CD8-positive, alpha-beta memory T cell (primary cell): ENCODE data around the gene CMC2. TPM values are rescaled to one million over a fixed set of nuclear protein-coding genes. Genes with fewer than 3 reads are reported as not detected.

Source experiments
- CTCF ChIA-PET: fragments of 350-600 bp; sonication (Branson Sonifier 250); formaldehyde crosslinking; loops from one replicate; lab custom pipeline; 2021; ENCODE audit warnings: antibody characterized with exemption; lab: Charles Lee
- POLR2A ChIA-PET: fragments of 350-600 bp; sonication (Branson Sonifier 250); formaldehyde crosslinking; loops from one replicate; lab custom pipeline; 2021; ENCODE audit warnings: antibody characterized with exemption; lab: Charles Lee
- DNase-seq, 5 donors: peaks; one replicate each; pipeline versions ENCODE4 v3.0.0 to v3.0.0-alpha.2; 2020 to 2022; ENCODE audit warnings: mixed read lengths in 1 of 5
- H3K27ac ChIP-seq: one replicate; pipeline ENCODE4 v1.7.0; 2013; ENCODE audit warnings: low read depth, mild to moderate bottlenecking, low read length, moderate library complexity
- H3K27me3 ChIP-seq: 2 replicates; pipeline ENCODE4 v1.7.0; 2013; ENCODE audit warnings: low read length, mild to moderate bottlenecking; ENCODE audit not compliant: insufficient read depth, poor library complexity, severe bottlenecking
- H3K36me3 ChIP-seq: 2 replicates; pipeline ENCODE4 v1.7.0; 2013; ENCODE audit warnings: mild to moderate bottlenecking, low read length, moderate library complexity; ENCODE audit not compliant: insufficient read depth
- H3K4me1 ChIP-seq: 2 replicates; pipeline ENCODE4 v1.7.0; 2013; ENCODE audit warnings: mild to moderate bottlenecking, low read length, moderate library complexity; ENCODE audit not compliant: insufficient read depth
- H3K4me3 ChIP-seq: 2 replicates; pipeline ENCODE4 v1.7.0; 2013; ENCODE audit warnings: mild to moderate bottlenecking, low read length
- H3K9me3 ChIP-seq: 2 replicates; pipeline ENCODE4 v1.7.0; 2013; ENCODE audit warnings: mild to moderate bottlenecking, low read length
- H3K27ac Mint-ChIP-seq, 8 donors: one replicate each; pipeline ENCODE4 v1.8.0; 2020 to 2021; ENCODE audit warnings: mixed read lengths in 8 of 8, mild to moderate bottlenecking in 6 of 8, inconsistent platforms in 3 of 8, moderate library complexity in 3 of 8
- H3K27me3 Mint-ChIP-seq, 2 donors: one replicate each; pipeline ENCODE4 v1.8.0; 2020 to 2021; ENCODE audit warnings: mixed read lengths in 2 of 2, mild to moderate bottlenecking in 1 of 2, moderate library complexity in 1 of 2
- H3K36me3 Mint-ChIP-seq, 3 donors: one replicate each; pipeline ENCODE4 v1.8.0; 2020 to 2021; ENCODE audit warnings: mixed read lengths in 3 of 3, inconsistent platforms in 1 of 3, mild to moderate bottlenecking in 1 of 3
- H3K4me1 Mint-ChIP-seq, 3 donors: one replicate each; pipeline ENCODE4 v1.8.0; 2020 to 2021; ENCODE audit warnings: mixed read lengths in 3 of 3, inconsistent platforms in 1 of 3, mild to moderate bottlenecking in 1 of 3
- H3K4me3 Mint-ChIP-seq, 7 donors: one replicate each; pipeline ENCODE4 v1.8.0; 2020 to 2021; ENCODE audit warnings: mixed read lengths in 7 of 7, mild to moderate bottlenecking in 6 of 7, moderate library complexity in 4 of 7, inconsistent platforms in 2 of 7
- H3K9me3 Mint-ChIP-seq, 5 donors: one replicate each; pipeline ENCODE4 v1.8.0; 2020 to 2022; ENCODE audit warnings: mixed read lengths in 5 of 5, mild to moderate bottlenecking in 3 of 5, moderate library complexity in 2 of 5, inconsistent platforms in 1 of 5
- polyA plus RNA-seq: library from polyadenylated mRNA; unstranded; fragments of 300-500 nt; fragmentation: Illumina TruSeq; gene quantifications from one replicate; pipeline ENCODE4 v1.2.3, GENCODE V29; 2021
- total RNA-seq, 2 experiments: library from RNA; stranded (reverse); gene quantifications; one replicate each; pipeline ENCODE4 v1.2.3, GENCODE V29; 2021

CMC2 gene
- 100 to 1,000 TPM; 125 to 126 TPM for total RNA-seq
- polyA plus RNA-seq, result 135 TPM

DNA sequence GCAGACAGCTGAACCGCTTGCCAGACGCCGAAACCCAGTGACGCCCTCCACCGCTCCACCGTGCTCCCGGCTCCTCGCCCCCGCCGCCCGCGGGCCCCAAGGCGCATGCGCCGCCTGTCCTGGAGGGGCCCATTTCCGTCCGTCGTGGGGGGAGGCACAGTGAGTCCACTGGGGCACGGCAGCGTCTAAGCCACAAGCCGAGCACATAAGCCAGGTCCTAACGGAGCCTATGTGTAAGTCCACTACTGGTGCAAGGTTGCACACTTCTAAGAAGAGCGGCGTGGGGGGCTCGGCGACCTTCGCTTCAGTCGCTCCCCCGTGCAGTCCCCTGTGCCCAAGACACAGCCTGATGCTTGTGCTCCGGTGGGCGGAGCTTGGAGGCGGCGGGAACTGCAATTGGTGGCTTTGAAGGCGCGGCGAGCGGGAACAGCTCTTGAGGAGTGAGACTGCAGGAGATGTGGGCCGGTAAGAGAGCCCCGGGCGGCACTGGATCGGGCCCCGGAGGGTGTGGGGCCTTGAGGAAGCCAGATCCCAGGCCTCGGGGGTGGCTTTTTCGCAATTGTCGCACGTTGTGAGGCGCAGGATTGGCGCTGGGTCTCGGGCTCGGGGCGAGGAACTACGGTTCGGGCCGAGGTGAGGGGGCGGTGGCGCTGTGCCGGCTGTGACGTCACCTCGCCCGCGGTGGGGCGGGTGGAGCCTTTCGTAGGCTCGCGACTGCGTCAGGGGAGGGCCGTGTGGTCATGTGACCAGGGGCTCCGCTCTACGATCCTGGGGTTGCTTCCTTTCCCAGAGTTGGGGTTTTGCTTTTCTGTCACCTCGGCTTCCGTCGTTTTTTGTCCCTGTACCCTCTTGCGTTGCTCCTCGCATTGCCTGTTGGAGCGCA is at the start of gene CMC2, which contains the start of gene CENPN:
CMC2 (minus strand) TSS at position 73 of the 883 bp plus-strand sequence. CDS start 9,491 bp downstream, outside the sequence.
CENPN (plus strand) TSS at position 402 of the 883 bp plus-strand sequence. CDS start 4,726 bp downstream, outside the sequence.
- H3K36me3 Mint-ChIP-seq, result peaks cover 0 to 15% (median 0%) of the 10 kb centered on the region in 3 donors
- H3K27ac Mint-ChIP-seq, result peak within 1 kb of the TSS; percentile 95 to 100 (median 100)
- no peaks in the 10 kb centered on the region for H3K27me3 ChIP-seq
- POLR2A ChIA-PET, result interaction anchor here (0.6 to 1.9 kb wide), 6 partner anchors 10 to 734 kb away, joined by 3 to 15 read pairs (median 6); partner anchors contain the start of genes ATMIN and C16orf46
- peak within 1 kb of the TSS; percentile 77 for H3K4me3 ChIP-seq
- no peaks in the 10 kb centered on the region for H3K36me3 ChIP-seq
- H3K9me3 ChIP-seq, result no peaks in the 10 kb centered on the region
- peak; percentile 96 to 100 (median 99) for DNase-seq
- CTCF ChIA-PET, result interaction anchor here (0.9 to 2.4 kb wide), 7 partner anchors 10 to 731 kb away, joined by 3 to 13 read pairs (median 3); partner anchors contain the start of gene ATMIN
- H3K27me3 Mint-ChIP-seq, result peaks cover 0 to 10% of the 10 kb centered on the region in 2 donors
- peak within 1 kb of the TSS; percentile 89 to 99 (median 92) for H3K4me3 Mint-ChIP-seq
- peaks cover 25% of the 10 kb centered on the region for H3K4me1 ChIP-seq
- peak within 1 kb of the TSS; percentile 94 for H3K27ac ChIP-seq
- peaks cover 39 to 55% (median 49%) of the 10 kb centered on the region in 3 donors for H3K4me1 Mint-ChIP-seq
- H3K9me3 Mint-ChIP-seq, result no peaks in the 10 kb centered on the region

DNA sequence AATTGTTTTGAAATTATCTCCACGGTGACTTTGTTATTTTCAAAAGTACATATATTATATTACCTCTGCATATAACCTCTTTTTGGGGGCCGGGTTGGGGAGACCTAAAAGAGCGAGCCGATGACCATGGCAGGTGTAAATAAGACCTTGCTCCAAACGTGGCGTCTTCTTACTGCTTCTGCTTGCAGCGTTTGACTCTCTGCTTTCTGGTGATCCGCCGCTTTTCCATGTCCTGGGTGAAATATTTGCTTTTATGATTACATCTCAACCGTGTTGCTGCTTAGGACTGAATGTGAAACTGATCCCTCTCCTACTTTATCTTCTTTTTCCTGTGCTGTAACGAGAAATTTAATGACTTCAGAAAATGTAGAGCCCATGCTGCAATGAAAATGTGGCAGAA is 47.1 kb upstream of the CMC2 start:
- H3K9me3 Mint-ChIP-seq, result peaks cover 14 to 17% (median 15%) of the 10 kb centered on the region in 5 donors
- no peaks in the 10 kb centered on the region for H3K4me1 Mint-ChIP-seq
- Histone ChIP-seq H3K9me3 (peaks cover 4% of the 10 kb centered on the region), H3K36me3 (no peaks in the 10 kb centered on the region), H3K4me3 (no peak overlapping the region), H3K27ac (no peak overlapping the region), H3K27me3 (no peaks in the 10 kb centered on the region), H3K4me1 (no peaks in the 10 kb centered on the region)
- H3K4me3 Mint-ChIP-seq, result no peak overlapping the region
- ChIA-PET POLR2A (no interaction called here), CTCF (no interaction called here)
- H3K27ac Mint-ChIP-seq, result no peak overlapping the region
- peaks cover 0 to 14% (median 5%) of the 10 kb centered on the region in 3 donors for H3K36me3 Mint-ChIP-seq
- H3K27me3 Mint-ChIP-seq, result peaks cover 0 to 5% of the 10 kb centered on the region in 2 donors
- no peak for DNase-seq

DNA sequence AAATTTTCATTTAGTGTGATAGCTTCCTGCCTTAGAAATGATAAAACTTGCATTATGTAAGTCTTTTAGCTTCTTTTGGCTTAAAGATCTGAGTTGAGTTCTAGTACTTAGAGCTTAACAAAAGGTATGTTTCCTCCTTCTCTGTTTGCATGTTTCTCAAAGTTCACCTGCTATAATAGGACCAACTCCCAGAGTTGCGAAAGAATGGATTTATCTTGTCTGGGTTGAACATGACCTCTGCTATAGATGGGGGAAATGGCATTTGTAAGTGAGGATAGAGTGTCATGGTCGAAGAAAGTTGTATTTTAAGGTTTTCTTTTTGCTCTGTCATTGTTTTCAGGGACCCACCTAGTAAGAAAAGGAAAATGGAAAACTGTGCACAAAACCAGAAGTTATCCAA is 36.1 kb upstream of the CMC2 start:
- H3K27me3 ChIP-seq, result no peaks in the 10 kb centered on the region
- H3K4me1 ChIP-seq, result peaks cover 2% of the 10 kb centered on the region
- Mint-ChIP-seq H3K27ac (peak overlapping the region in 3 of 8 donors; percentile 24 to 50 (median 33)), H3K27me3 (no peaks in the 10 kb centered on the region), H3K36me3 (peaks cover 19 to 61% (median 34%) of the 10 kb centered on the region in 3 donors), H3K4me1 (peaks cover 15 to 29% (median 22%) of the 10 kb centered on the region in 3 donors), H3K4me3 (no peak overlapping the region), H3K9me3 (no peaks in the 10 kb centered on the region)
- no peaks in the 10 kb centered on the region for H3K9me3 ChIP-seq
- H3K4me3 ChIP-seq, result no peak overlapping the region
- CTCF ChIA-PET, result no interaction called here
- POLR2A ChIA-PET, result no interaction called here
- H3K27ac ChIP-seq, result no peak overlapping the region
- H3K36me3 ChIP-seq, result no peaks in the 10 kb centered on the region
- no peak for DNase-seq

DNA sequence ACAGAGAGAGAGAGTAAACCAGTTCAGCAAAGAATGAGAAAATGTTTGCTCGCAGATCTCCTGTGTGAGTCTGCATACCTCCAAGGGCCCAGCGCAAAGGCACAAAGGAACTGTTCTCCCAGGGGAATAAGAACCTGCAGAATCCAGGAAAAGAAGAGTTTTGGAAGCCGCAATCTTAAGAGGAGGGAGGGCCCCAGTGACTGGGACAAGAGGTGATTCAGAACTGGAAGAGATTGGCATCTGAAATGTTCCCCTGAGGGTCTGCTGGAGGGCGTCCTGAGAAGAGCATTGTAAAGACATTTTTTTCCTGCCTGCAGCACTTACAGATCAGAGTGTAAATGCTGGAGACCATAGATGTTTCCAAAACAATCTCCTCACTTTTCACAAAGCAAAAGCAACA is 35.0 kb upstream of the CMC2 start:
- H3K9me3 Mint-ChIP-seq, result no peaks in the 10 kb centered on the region
- CTCF ChIA-PET, result no interaction called here

DNA sequence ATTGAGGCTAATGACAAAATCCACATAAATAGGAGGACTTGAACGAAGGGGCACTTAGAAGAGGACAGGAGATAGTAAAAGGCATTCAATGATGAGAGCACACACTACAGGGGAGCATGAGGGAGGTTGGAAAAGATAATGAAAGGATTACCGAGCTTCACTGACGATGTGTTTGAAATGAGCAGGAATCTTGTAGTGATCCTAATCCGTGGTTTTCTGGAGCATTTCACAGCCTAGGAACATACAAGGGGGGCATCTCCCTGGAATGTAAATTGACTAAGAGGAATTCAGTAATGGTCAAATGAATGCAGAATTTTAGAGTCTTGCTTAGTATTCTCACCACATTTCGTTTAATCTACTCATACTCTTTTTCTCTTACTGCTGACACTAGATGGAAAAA is 34.2 kb upstream of the CMC2 start:
- Mint-ChIP-seq H3K4me1 (peaks cover 29 to 44% (median 37%) of the 10 kb centered on the region in 3 donors), H3K27ac (peak overlapping the region in 5 of 8 donors; percentile 3 to 63 (median 10)), H3K27me3 (no peaks in the 10 kb centered on the region), H3K36me3 (peaks cover 19 to 68% (median 31%) of the 10 kb centered on the region in 3 donors), H3K9me3 (no peaks in the 10 kb centered on the region), H3K4me3 (peak overlapping the region in 1 of 7 donors; percentile 39)
- no peaks in the 10 kb centered on the region for H3K27me3 ChIP-seq
- no peaks in the 10 kb centered on the region for H3K9me3 ChIP-seq
- H3K27ac ChIP-seq, result no peak overlapping the region
- CTCF ChIA-PET, result no interaction called here
- H3K4me3 ChIP-seq, result no peak overlapping the region
- peaks cover 16% of the 10 kb centered on the region for H3K4me1 ChIP-seq
- DNase-seq, result no peak
- no peaks in the 10 kb centered on the region for H3K36me3 ChIP-seq
- POLR2A ChIA-PET, result no interaction called here

More for the DNA sequence above, 35.0 kb upstream of the CMC2 start:
- no peak for DNase-seq
- no peak overlapping the region for H3K4me3 ChIP-seq
- H3K4me1 ChIP-seq, result peaks cover 13% of the 10 kb centered on the region
- peaks cover 26 to 40% (median 34%) of the 10 kb centered on the region in 3 donors for H3K4me1 Mint-ChIP-seq
- no peaks in the 10 kb centered on the region for H3K27me3 Mint-ChIP-seq
- H3K27me3 ChIP-seq, result no peaks in the 10 kb centered on the region
- no peak overlapping the region for H3K27ac ChIP-seq
- H3K36me3 Mint-ChIP-seq, result peaks cover 19 to 67% (median 32%) of the 10 kb centered on the region in 3 donors
- no peaks in the 10 kb centered on the region for H3K9me3 ChIP-seq
- peak overlapping the region in 3 of 8 donors; percentile 23 to 90 (median 73) for H3K27ac Mint-ChIP-seq
- POLR2A ChIA-PET, result no interaction called here
- H3K36me3 ChIP-seq, result no peaks in the 10 kb centered on the region
- no peak overlapping the region for H3K4me3 Mint-ChIP-seq

DNA sequence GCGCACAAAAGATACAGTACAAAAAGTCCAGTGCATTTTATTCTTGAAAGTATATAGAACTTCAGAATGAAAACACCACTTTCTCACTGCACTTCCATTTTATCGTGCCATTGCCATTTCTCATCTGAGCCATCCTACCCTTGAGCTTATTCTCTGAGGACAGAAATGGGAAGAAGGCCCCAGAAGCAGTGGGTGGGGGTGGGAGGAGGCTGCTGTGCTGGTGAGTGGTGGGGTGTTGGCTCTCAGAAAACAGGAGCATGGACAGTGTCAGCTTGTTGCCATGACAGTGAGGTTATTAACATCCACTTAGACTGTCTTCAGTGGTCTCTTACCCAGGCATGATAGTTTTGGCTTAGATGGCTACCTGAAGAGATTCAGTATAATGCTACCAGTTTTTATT is 33.4 kb upstream of the CMC2 start:
- Histone ChIP-seq H3K27ac (no peak overlapping the region), H3K4me3 (no peak overlapping the region), H3K4me1 (peaks cover 20% of the 10 kb centered on the region), H3K9me3 (no peaks in the 10 kb centered on the region), H3K36me3 (no peaks in the 10 kb centered on the region), H3K27me3 (no peaks in the 10 kb centered on the region)
- Mint-ChIP-seq H3K27ac (peak overlapping the region in 4 of 8 donors; percentile 5 to 59 (median 34)), H3K4me1 (peaks cover 31 to 44% (median 41%) of the 10 kb centered on the region in 3 donors), H3K9me3 (no peaks in the 10 kb centered on the region), H3K36me3 (peaks cover 15 to 62% (median 31%) of the 10 kb centered on the region in 3 donors), H3K27me3 (no peaks in the 10 kb centered on the region), H3K4me3 (peak overlapping the region in 1 of 7 donors; percentile 64)
- CTCF ChIA-PET, result interaction anchor here (1.0 kb wide), 1 partner anchor 22 kb away, joined by 3 read pairs; no protein-coding TSS in a partner anchor
- POLR2A ChIA-PET, result no interaction called here
- no peak for DNase-seq

DNA sequence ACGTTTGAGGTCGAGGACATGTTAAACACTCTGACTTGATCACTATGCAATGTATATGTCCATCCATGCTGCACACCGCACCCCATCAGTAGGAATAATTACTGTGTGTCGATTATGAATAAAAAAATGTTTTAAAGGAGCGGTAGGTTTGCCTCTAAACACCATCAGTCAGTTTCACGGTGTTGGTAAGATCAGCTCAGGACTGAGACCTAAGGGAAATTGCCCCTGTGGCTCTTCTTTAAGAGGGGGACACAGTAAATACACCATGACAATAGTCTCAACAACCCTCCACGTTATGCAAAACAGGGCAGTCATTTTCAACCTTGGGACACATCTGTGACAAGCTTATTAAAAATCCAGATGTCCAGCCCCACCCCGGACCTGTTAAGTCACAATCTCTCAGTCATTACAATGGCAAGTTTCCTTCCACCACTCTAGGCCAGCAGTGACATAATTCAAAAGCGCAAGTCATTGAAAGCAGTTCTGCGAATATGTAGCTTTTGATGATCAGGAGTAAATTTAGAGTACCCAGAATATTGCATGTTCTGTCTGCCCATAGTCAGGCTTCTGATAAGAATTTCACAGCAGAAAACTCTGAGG is 30.2 kb upstream of the CMC2 start:
- no peaks in the 10 kb centered on the region for H3K36me3 ChIP-seq
- peaks cover 21% of the 10 kb centered on the region for H3K4me1 ChIP-seq
- Mint-ChIP-seq H3K36me3 (peaks cover 4 to 31% (median 14%) of the 10 kb centered on the region in 3 donors), H3K4me3 (peak overlapping the region; percentile 84 to 90 (median 86)), H3K27me3 (peaks cover 0 to 2% of the 10 kb centered on the region in 2 donors), H3K4me1 (peaks cover 34 to 44% (median 44%) of the 10 kb centered on the region in 3 donors), H3K27ac (peak overlapping the region; percentile 46 to 83 (median 74)), H3K9me3 (no peaks in the 10 kb centered on the region)
- ChIA-PET POLR2A (interaction anchor here (0.9 kb wide), 1 partner anchor 29 kb away, joined by 5 read pairs; the partner anchor contains the start of genes CENPN and CMC2), CTCF (interaction anchor here (0.9 to 9.1 kb wide), 3 partner anchors 8 to 701 kb away, joined by 3 to 77 read pairs (median 18); no protein-coding TSS in a partner anchor)
- no peaks in the 10 kb centered on the region for H3K9me3 ChIP-seq
- H3K27ac ChIP-seq, result no peak overlapping the region
- DNase-seq, result no peak
- no peaks in the 10 kb centered on the region for H3K27me3 ChIP-seq
- H3K4me3 ChIP-seq, result peak overlapping the region; percentile 71
